T-helper 22 cell (primary cell): ENCODE results near the gene CRELD1.
A peak's percentile ranks its signal among the peaks of the same experiment; 100 is the strongest.
"Not testable (repeated sequence)": the region's sequence is repeated elsewhere in the genome, so short reads cannot be mapped to it uniquely, and the experiment has no call there.

Experiments used
- DNase-seq: peaks from one replicate; pipeline ENCODE4 v3.0.0-alpha.2; 2020; ENCODE audit warnings: low read depth

Gene CRELD1

GRCh38 chr3:9933561-9934234 is at the start of gene CRELD1:
CRELD1 (plus strand) TSS chr3:9933834; CDS start chr3:9934439, 605 bp downstream.
- peak; percentile 94 for DNase-seq

GRCh38 chr3:9884555-9885165 is 49.0 kb upstream of the CRELD1 start:
- no peak for DNase-seq

- DNase-seq: no peak
Observed at GRCh38 chr3:9886328-9886727, 47.3 kb upstream of the CRELD1 start.

- DNase-seq: no peak
Observed at GRCh38 chr3:9887480-9887879, 46.2 kb upstream of the CRELD1 start.

- DNase-seq: no peak
Observed at GRCh38 chr3:9888540-9888939, 45.1 kb upstream of the CRELD1 start.

- no peak for DNase-seq
Observed at GRCh38 chr3:9889405-9889804, 44.2 kb upstream of the CRELD1 start.

GRCh38 chr3:9890249-9891071 is 43.2 kb upstream of the CRELD1 start, which contains the start of gene JAGN1:
JAGN1 (plus strand) TSS chr3:9890610; CDS start chr3:9890723, 113 bp downstream.
- DNase-seq: peak; percentile 82

GRCh38 chr3:9891072-9891622 is 42.5 kb upstream of the CRELD1 start:
- no peak for DNase-seq

GRCh38 chr3:9893739-9894138 is 39.9 kb upstream of the CRELD1 start:
- no peak for DNase-seq

GRCh38 chr3:9895715-9896114 is 37.9 kb upstream of the CRELD1 start:
- not testable (repeated sequence) for DNase-seq

GRCh38 chr3:9896755-9897407 is 36.8 kb upstream of the CRELD1 start:
- DNase-seq: not testable (repeated sequence)

- DNase-seq: no peak
Observed at GRCh38 chr3:9897408-9898372, 35.9 kb upstream of the CRELD1 start.

GRCh38 chr3:9898467-9899241 is 35.0 kb upstream of the CRELD1 start:
- no peak for DNase-seq

- no peak for DNase-seq
Observed at GRCh38 chr3:9899289-9899791, 34.3 kb upstream of the CRELD1 start.

GRCh38 chr3:9900965-9901415 is 32.6 kb upstream of the CRELD1 start:
- not testable (repeated sequence) for DNase-seq

- peak; percentile 40 for DNase-seq
Observed at GRCh38 chr3:9901967-9902366, 31.7 kb upstream of the CRELD1 start.

GRCh38 chr3:9902372-9903237 is 31.0 kb upstream of the CRELD1 start, which contains the start of gene IL17RE:
IL17RE (plus strand) TSS chr3:9902848; CDS start chr3:9902933, 85 bp downstream.
- DNase-seq: no peak

- DNase-seq: no peak
Observed at GRCh38 chr3:9903238-9903624, 30.4 kb upstream of the CRELD1 start.

- DNase-seq: no peak
Observed at GRCh38 chr3:9903904-9904303, 29.7 kb upstream of the CRELD1 start.
